ENCODE measurements around the gene DOCK2. TPM values are rescaled to one million over a fixed set of nuclear protein-coding genes. Genes with fewer than 3 reads are reported as not detected.

The DOCK2 gene
- total RNA-seq, 1 donor from 2014 or later, result 4.2 TPM

DNA sequence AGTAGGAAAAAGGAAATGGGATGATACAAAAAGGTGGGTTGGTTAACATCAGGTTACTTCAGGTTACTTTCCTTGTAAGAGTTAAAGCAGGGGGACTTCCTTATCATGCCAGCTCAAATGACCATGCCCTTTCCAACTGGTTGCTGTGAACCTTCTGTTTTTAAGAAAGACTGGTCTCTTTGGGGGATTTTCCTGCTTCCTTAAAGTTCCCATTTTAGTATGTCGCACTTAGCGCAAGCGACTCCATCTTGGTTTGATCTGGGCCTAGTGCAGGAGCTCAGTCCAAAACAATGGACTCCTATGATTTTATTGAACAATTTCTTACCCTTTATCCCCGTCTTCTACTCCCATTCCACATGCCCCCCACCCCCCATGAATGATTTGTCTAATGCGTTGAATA is 173.4 kb downstream of the DOCK2 start:
- H3K27me3 ChIP-seq (ENCODE audit: low read depth), result peaks cover 57% of the 10 kb centered on the region
- TF ChIP-seq, protein P1, sequence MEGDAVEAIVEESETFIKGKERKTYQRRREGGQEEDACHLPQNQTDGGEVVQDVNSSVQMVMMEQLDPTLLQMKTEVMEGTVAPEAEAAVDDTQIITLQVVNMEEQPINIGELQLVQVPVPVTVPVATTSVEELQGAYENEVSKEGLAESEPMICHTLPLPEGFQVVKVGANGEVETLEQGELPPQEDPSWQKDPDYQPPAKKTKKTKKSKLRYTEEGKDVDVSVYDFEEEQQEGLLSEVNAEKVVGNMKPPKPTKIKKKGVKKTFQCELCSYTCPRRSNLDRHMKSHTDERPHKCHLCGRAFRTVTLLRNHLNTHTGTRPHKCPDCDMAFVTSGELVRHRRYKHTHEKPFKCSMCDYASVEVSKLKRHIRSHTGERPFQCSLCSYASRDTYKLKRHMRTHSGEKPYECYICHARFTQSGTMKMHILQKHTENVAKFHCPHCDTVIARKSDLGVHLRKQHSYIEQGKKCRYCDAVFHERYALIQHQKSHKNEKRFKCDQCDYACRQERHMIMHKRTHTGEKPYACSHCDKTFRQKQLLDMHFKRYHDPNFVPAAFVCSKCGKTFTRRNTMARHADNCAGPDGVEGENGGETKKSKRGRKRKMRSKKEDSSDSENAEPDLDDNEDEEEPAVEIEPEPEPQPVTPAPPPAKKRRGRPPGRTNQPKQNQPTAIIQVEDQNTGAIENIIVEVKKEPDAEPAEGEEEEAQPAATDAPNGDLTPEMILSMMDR (IDR thresholded peaks at IDR 0.05; ENCODE audit: borderline replicate concordance), result no peak
- no peak overlapping the region for H3K27ac ChIP-seq (replicated peaks)
- H3K9me3 ChIP-seq (replicated peaks), result peaks cover 5% of the 10 kb centered on the region
- intact Hi-C loops (cut with micrococcal nuclease), result no loop called here
- no peaks in the 10 kb centered on the region for H3K36me3 ChIP-seq
- DNase-seq, result no peak
- no peaks in the 10 kb centered on the region for H3K4me1 ChIP-seq
- no peak overlapping the region for H3K4me3 ChIP-seq

DNA sequence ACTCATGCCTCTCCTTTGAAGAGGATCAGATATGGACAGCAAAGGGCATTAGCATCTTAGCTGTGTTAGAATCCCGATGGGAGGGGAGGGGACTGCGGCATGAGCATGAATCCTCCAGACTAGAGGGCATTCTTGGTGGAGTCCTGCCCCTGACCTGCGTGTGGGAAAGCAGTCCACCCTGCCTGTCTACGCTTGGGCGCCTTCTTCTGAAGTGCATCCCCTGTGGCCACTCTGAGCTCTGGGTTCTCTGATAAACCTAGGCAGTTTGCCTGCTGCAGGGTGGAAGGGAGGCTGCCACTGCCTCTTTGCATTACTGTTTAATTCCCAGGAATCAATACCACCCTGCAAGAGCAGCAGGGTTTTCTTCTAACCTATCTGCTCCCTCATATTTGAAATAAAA is 173.9 kb downstream of the DOCK2 start:
- Histone ChIP-seq H3K27ac (replicated peaks) (no peak overlapping the region), H3K27me3 (ENCODE audit: low read depth) (peaks cover 52% of the 10 kb centered on the region), H3K4me3 (no peak overlapping the region), H3K9me3 (replicated peaks) (peaks cover 5% of the 10 kb centered on the region), H3K36me3 (no peaks in the 10 kb centered on the region), H3K4me1 (no peaks in the 10 kb centered on the region)
- no peak for DNase-seq
- TF ChIP-seq, protein P1 (IDR thresholded peaks at IDR 0.05; ENCODE audit: borderline replicate concordance), result no peak
- intact Hi-C loops (cut with micrococcal nuclease), result no loop called here

DNA sequence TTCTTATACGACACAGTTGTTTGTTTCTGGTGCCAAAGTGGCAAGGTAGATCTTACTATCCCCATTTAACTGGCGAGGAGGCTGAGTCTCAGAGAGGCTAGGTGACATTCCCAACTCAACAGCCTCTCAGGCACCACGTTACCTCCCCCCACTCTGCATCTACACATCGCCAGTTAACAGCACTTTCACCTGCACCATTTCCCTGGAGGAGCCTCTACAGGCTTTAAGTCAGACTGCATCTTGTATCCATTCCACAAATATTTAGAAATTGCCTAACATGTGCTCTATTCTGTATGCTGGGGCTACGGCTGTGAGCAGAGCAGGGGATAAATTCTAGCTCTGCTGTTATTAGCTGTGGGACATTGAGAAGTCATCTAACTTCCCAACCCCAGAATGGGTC is 174.6 kb downstream of the DOCK2 start:
- TF ChIP-seq, protein P1 (IDR thresholded peaks at IDR 0.05; ENCODE audit: borderline replicate concordance), result no peak

GRCh38 chr5:169812786-169813185 is 175.7 kb downstream of the DOCK2 start:
- TF ChIP-seq, protein P1 (IDR thresholded peaks at IDR 0.05; ENCODE audit: borderline replicate concordance), result no peak
- H3K27ac ChIP-seq (replicated peaks), result no peak overlapping the region
- no peak overlapping the region for H3K4me3 ChIP-seq
- DNase-seq, result no peak
- no peaks in the 10 kb centered on the region for H3K4me1 ChIP-seq
- intact Hi-C loops (cut with micrococcal nuclease), result no loop called here
- H3K36me3 ChIP-seq, result no peaks in the 10 kb centered on the region
- H3K9me3 ChIP-seq (replicated peaks), result peaks cover 5% of the 10 kb centered on the region
- peaks cover 34% of the 10 kb centered on the region for H3K27me3 ChIP-seq (ENCODE audit: low read depth)

More for the DNA sequence above, 174.6 kb downstream of the DOCK2 start:
- no peak overlapping the region for H3K4me3 ChIP-seq
- H3K9me3 ChIP-seq (replicated peaks), result peaks cover 5% of the 10 kb centered on the region
- no peak for DNase-seq
- peaks cover 45% of the 10 kb centered on the region for H3K27me3 ChIP-seq (ENCODE audit: low read depth)
- no peak overlapping the region for H3K27ac ChIP-seq (replicated peaks)
- no peaks in the 10 kb centered on the region for H3K36me3 ChIP-seq
- no peaks in the 10 kb centered on the region for H3K4me1 ChIP-seq
- intact Hi-C loops (cut with micrococcal nuclease), result no loop called here

- intact Hi-C loops (cut with micrococcal nuclease), result no loop called here
- Histone ChIP-seq H3K27ac (replicated peaks) (no peak overlapping the region), H3K27me3 (ENCODE audit: low read depth) (peaks cover 29% of the 10 kb centered on the region), H3K9me3 (replicated peaks) (peaks cover 5% of the 10 kb centered on the region), H3K36me3 (no peaks in the 10 kb centered on the region), H3K4me3 (no peak overlapping the region), H3K4me1 (no peaks in the 10 kb centered on the region)
- TF ChIP-seq, protein P1 (IDR thresholded peaks at IDR 0.05; ENCODE audit: borderline replicate concordance), result no peak
- no peak for DNase-seq
Measured at GRCh38 chr5:169814045-169814444, 177.0 kb downstream of the DOCK2 start.

DNA sequence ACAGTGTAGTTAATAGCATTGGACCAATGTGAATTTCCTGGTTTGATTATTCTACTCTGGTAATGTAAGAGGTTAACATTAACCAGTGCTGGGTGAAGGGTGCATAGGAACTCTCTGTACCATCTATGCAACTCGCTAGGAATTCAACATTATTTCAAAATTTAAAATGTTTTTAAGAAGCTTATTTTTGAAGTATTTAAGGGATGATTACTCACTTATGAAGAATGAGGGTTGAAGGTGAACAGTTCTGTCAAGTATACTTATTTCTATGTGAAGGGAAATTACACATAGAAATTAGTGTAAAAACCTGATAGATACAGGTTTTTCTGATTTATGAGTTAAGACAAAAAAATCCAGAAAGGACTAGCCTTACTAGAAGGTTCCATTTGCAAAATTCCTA is 177.4 kb downstream of the DOCK2 start:
- no peaks in the 10 kb centered on the region for H3K36me3 ChIP-seq
- TF ChIP-seq, protein P1 (IDR thresholded peaks at IDR 0.05; ENCODE audit: borderline replicate concordance), result no peak
- H3K4me3 ChIP-seq, result no peak overlapping the region
- intact Hi-C loops (cut with micrococcal nuclease), result no loop called here
- no peak overlapping the region for H3K27ac ChIP-seq (replicated peaks)
- peaks cover 28% of the 10 kb centered on the region for H3K27me3 ChIP-seq (ENCODE audit: low read depth)
- H3K4me1 ChIP-seq, result no peaks in the 10 kb centered on the region
- DNase-seq, result no peak
- peaks cover 5% of the 10 kb centered on the region for H3K9me3 ChIP-seq (replicated peaks)

All from left ventricle myocardium inferior (tissue), 1 donor.